G401 (cell line): ENCODE data around the gene DNAH12. TPM values are rescaled to one million over a fixed set of nuclear protein-coding genes. Genes with fewer than 3 reads are reported as not detected.

ENCODE experiments used
- DNase-seq: peaks from one replicate; pipeline ENCODE4 v3.0.0-alpha.2; 2015; ENCODE audit warnings: low spot score
- in situ Hi-C: cut with HindIII; loops from 2 replicates; pipeline ENCODE4 v1.10.0; 2016; ENCODE audit warnings: low sequenced_read_pairs, mixed read lengths
- total RNA-seq: library from RNA; depleted of rRNA; stranded (reverse); fragments of >200 nt; shearing (Covaris generic); gene quantifications from 2 replicates; pipeline ENCODE4 v1.2.3, GENCODE V29; 2014; rRNA removed

The DNAH12 gene
- total RNA-seq, 1 experiment from 2014 or later: not detected

DNA sequence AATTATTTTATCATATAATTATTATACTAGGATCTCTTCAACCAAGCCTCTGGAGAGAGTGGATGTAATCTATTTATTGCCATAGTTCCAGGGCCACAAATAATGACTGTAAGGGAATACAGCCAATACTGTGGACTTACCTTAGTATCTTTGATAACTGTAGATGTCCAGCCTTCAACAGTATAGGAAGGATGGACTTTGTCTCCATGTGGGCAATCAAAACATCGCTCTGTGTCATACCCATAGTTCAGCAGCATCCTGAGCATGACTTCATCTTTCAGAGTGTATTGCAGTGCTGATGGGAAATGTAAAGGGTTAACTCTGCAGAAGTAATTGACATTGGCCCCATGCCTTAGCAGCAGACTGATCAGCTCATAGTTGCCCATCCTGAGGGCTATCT, 265.9 kb downstream of the DNAH12 start:
- in situ Hi-C loops: no loop called here
- DNase-seq: no peak

DNA sequence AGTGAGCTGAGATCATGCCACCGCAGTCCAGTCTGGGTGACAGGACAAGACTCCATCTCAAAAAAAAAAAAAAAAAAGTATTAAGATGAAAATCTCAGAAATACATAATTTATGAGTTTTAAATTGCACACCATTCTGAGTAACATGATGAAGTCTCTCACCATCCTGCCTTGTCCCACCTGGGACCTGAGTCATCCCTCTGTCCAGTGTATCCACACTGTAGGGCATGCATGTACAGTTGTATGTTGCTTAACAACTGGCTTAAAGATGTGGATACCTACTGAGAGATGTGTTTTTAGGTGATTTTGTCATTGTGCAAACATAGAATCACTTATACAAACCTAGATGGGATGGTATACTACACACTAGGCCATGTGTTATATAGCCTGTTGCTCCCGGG, 268.8 kb downstream of the DNAH12 start:
- in situ Hi-C loops: no loop called here
- no peak for DNase-seq

DNA sequence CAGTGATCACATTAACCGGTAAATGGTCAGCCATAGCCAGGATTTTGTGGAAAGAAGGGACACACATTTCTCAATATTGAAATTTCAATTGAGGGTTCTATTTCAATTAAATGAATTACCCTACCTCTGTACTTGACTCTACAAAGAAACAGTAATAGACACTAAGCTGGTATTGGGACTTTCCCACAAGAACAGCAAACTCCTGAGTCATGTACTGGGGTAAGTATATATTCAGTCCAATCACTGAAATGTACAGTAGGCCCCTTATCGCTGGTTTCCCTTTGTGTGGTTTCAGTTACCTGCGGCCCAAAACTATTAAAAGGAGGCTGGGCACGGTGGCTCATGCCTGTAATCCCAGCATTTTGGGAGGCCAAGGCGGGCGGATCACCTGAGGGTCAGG, 269.3 kb downstream of the DNAH12 start:
- no peak for DNase-seq
- in situ Hi-C loops: no loop called here

DNA sequence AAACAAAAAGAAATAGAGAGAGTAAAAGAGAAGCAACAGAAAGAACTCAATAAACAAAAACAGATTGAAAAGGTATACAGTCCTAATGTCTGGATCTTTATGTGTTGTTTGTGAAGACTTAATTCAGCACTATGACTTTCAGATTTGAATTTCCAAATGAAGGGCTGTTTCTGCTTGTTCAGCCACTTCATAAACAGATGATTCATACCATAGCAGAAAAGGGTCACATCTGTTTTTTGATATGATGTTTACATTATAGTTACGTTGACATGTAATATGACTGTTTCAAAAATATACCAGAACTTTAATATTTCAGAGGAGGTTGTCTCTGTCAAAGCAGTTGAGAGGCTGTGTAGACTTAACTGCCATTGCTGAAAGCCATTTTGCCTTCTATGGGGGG, 275.7 kb downstream of the DNAH12 start:
- DNase-seq: no peak
- in situ Hi-C loops: no loop called here

DNA sequence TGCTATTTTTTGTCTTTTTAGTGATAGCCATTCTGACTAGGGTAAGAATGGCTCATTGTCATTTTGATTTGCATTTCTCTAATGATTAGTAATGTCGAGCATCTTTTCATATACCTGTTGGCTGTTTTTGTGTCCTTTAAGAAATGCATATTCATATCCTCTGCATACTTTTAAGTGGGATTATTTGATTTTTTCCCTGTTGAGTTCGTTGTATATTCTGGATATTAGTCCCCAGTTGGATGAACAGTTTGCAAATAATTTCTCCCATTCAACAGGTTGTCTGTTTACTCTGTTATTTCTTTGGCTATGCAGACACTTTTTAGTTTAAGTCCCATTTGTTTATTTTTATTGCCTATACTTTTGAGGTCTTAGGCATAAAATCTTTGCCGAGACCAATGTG, 282.2 kb downstream of the DNAH12 start:
- in situ Hi-C loops: no loop called here
- DNase-seq: no peak

DNA sequence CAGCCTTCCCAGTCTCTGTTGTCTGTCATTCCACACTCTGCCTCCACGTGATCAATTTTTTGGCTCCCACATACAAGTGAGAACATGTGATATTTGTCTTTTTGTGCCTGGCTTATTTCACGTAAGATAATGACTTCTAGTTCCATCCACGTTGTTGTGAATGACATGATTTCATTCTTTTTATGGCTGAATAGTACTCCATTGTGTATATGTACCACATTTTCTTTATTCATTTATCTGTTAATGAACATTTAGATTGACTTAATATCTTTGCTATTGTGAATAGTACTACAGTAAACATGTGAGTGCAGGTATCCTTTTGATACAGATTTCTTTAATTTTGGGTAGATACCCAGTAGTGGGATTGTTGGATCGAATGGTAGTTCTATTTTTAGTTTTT, 283.0 kb downstream of the DNAH12 start:
- in situ Hi-C loops: no loop called here
- DNase-seq: no peak

DNA sequence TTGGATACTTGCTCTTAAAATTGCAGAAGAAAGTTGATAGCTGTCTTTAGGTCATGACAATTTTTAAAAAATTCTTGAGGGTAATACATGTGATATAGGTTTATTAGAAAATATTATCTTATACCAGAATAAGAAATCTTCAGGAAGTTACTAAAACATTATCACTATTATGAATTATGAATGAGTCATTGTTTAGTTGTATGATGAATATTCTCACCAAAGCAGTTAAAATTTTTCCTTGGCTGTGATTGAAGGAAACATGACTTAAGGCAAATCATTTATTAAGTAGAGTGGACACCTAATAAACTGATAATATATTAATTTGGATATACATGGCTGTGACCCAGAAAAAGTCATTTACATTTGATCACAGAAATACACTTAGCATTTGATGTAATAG, 286.5 kb downstream of the DNAH12 start:
- no peak for DNase-seq
- in situ Hi-C loops: no loop called here

DNA sequence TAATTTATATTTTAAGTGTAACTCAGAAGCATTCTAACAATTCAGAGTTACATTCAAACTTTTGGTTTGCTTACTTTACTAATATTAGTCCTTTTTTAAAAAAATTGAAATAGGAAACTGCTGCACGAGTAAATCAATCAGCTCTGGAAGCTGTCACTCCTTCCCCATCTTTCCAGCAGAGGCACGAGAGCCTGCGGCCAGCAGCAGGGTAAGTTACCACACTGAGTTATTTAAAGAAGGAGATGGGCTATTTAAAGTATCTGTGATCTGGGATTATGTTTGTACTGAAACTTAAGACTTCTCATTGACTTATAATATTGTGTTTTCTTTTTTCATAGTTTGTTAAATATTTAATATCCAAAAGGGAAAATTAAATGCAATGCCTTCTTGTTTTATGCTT, 287.3 kb downstream of the DNAH12 start:
- in situ Hi-C loops: no loop called here
- no peak for DNase-seq

DNA sequence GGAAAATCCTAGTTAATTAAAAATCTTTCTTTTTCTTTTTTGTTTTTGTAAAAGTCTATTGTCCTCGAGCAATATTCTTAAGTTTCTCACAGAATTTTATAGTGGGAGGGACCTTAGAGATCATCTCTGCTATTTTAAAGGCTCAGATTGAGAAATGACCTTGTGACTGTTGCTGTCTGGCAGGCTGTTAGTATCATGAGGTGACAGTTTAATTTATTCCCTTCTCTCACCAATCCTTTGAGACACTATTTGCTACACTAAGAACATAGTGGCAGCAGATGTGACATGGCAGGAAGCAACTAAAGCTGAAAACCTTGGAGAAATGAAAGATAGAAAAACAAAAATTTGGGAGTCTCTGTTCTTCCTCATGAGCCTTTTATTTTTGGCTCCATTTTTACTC, 291.7 kb downstream of the DNAH12 start:
- in situ Hi-C loops: no loop called here

DNA sequence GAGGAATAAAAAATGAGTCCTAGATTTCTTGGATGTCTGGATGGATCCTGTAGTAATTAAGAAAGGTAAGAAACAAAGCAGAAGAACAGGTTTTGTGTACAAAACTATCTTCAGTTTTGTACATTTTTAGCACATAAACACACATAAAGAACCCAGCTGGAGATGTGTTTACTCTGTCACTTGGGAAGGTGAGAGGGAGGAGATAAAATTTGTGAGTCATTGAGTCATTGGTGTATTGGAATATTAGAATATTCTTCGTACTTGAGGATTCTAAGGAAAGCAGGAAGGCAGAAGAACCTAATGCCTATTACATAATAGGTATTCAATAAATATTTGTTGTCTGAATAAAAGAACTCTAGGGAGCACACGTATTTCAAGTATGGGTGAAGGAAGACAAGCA, 299.2 kb downstream of the DNAH12 start:
- DNase-seq: no peak
- in situ Hi-C loops: no loop called here

More for the DNA sequence above, 291.7 kb downstream of the DNAH12 start:
- DNase-seq: no peak

Other genes with a start within 250 kb of the DNAH12 start
- gene PDE12, start 11.9 kb upstream of the DNAH12 start, total RNA-seq: 16.7 and 18.4 TPM in 2 replicates
- gene ARF4, start 53.0 kb upstream of the DNAH12 start, total RNA-seq: 92.3 and 106 TPM in 2 replicates
- gene DENND6A, start 148.7 kb upstream of the DNAH12 start, total RNA-seq: 26.8 and 39.9 TPM in 2 replicates
- 54.7 and 78.9 TPM in 2 replicates for gene SLMAP, start 212.0 kb upstream of the DNAH12 start, total RNA-seq